GM10266 (cell line): Measurements from ENCODE around the gene LPAR4.
"Not testable (repeated sequence)": the region's sequence is repeated elsewhere in the genome, so short reads cannot be mapped to it uniquely, and the experiment has no call there.

Experiments
- DNase-seq: peaks from one replicate; pipeline ENCODE4 v3.0.0; 2012; ENCODE audit errors: extremely low spot score
- TF ChIP-seq, protein P1 (sequence below): IDR thresholded peaks from 2 replicates; pipeline ENCODE4 v1.5.1; 2012; ENCODE audit warnings: mild to moderate bottlenecking, low read depth; ENCODE audit not compliant: control insufficient read depth, insufficient read depth; ENCODE audit errors: missing control alignments

LPAR4 gene

DNA sequence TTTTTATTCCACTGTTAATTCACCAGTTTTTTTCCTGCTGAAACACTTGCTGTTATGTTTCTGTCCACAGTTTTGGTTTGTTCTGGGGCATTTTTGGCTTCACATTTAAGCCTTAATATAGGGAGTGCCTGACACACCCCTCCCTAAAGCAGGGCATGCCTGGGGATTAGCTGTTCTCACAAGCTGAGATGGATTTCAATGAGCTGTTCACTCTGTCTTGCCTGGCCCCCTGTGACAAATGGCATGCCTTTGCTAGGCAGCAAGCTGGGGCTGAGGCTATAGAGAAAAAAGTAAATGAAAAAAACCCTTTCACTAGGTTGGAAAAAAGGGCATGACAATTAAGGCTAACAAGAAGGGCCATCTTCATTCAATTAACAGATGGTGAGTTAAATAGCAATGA lies 22.4 kb downstream of the LPAR4 start:
- TF ChIP-seq, protein P1, sequence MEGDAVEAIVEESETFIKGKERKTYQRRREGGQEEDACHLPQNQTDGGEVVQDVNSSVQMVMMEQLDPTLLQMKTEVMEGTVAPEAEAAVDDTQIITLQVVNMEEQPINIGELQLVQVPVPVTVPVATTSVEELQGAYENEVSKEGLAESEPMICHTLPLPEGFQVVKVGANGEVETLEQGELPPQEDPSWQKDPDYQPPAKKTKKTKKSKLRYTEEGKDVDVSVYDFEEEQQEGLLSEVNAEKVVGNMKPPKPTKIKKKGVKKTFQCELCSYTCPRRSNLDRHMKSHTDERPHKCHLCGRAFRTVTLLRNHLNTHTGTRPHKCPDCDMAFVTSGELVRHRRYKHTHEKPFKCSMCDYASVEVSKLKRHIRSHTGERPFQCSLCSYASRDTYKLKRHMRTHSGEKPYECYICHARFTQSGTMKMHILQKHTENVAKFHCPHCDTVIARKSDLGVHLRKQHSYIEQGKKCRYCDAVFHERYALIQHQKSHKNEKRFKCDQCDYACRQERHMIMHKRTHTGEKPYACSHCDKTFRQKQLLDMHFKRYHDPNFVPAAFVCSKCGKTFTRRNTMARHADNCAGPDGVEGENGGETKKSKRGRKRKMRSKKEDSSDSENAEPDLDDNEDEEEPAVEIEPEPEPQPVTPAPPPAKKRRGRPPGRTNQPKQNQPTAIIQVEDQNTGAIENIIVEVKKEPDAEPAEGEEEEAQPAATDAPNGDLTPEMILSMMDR = no peak
- no peak for DNase-seq

GRCh38 chrX:78796916-78797315 lies 49.4 kb downstream of the LPAR4 start:
- TF ChIP-seq, protein P1 = no peak
- DNase-seq = no peak

DNA sequence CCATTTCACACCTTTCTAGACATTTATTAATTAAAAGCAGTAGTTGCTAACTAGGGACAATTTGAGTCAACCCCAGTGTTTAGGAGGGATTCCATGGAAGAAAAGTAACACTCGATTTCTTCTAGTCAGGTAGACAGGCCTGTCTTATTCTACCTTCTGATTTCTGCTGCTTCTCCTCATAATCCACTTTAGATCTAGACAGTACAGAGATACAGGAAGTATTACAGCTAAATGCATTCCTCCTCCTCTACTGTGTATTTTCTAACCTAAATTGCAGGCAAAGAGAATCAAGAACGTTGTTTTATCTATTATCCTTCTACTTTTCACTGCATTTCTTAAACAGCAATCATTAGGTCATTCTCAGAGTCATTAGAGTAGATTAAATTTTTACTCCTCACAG lies 52.6 kb downstream of the LPAR4 start:
- DNase-seq = no peak

DNA sequence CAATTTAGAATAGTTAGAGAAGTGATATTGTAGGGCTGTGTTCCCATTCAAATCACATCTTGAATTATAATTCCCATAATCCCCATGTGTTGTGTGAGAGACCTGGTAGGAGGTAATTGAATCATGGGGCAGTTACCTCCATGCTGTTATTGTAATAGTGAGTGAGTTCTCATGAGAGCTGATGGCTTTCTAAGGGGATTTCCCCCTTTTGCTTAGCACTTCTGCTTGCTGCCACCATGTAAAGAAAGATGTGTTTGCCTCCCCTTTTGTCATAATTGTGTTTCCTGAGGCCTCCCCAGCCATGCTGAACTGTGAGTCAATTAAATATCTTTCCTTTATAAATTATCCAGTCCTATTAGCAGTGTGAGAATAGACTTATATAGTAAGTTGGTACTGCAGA lies 53.2 kb downstream of the LPAR4 start:
- TF ChIP-seq, protein P1 = no peak
- no peak for DNase-seq

More for the DNA sequence above, 52.6 kb downstream of the LPAR4 start:
- TF ChIP-seq, protein P1 = no peak

- DNase-seq = no peak
- TF ChIP-seq, protein P1 = no peak
Measured at GRCh38 chrX:78801522-78801921, 54.0 kb downstream of the LPAR4 start.

DNA sequence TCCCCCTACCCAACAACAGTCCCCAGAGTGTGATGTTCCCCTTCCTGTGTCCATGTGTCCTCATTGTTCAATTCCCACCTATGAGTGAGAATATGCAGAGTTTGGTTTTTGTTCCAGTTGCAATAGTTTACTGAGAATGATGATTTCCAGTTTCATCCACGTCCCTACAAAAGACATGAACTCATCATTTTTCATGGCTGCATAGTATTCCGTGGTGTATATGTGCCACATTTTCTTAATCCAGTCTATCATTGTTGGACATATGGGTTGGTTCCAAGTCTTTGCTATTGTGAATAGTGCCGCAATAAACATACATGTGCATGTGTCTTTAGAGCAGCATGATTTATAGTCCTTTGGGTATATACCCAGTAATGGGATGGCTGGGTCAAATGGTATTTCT lies 55.0 kb downstream of the LPAR4 start:
- DNase-seq = not testable (repeated sequence)
